Right ventricle myocardium superior (tissue), 1 donor: ENCODE data around the gene PHLPP2. TPM values are rescaled to one million over a fixed set of nuclear protein-coding genes. Genes with fewer than 3 reads are reported as not detected.

Source experiments
- ATAC-seq: fragments of 200-7000 bp; cut with Tn5 transposase; one replicate; pipeline ENCODE4 v1.9.1; 2020; ENCODE audit warnings: mild to moderate bottlenecking; ENCODE audit not compliant: poor library complexity
- DNase-seq: peaks from one replicate; pipeline ENCODE4 v3.0.0-alpha.2; 2020
- intact Hi-C: fragments of 100-400 bp; cut with DNase I; formaldehyde crosslinking; loops from one replicate; pipeline ENCODE4 v1.11.2; 2022
- total RNA-seq: library from RNA; stranded (reverse); fragmentation: NEBNext Ultra II Directional; extraction: Animal tissue kit (Norgen Biotek cat#: 25700); gene quantifications from one replicate; pipeline ENCODE4 v1.2.1, GENCODE V29; 2021
- donor health status: DM: no; HTN: yes; CAD: no; lungs with severe emphysema.

PHLPP2 gene
- total RNA-seq, 1 donor from 2014 or later: 1.5 TPM

DNA sequence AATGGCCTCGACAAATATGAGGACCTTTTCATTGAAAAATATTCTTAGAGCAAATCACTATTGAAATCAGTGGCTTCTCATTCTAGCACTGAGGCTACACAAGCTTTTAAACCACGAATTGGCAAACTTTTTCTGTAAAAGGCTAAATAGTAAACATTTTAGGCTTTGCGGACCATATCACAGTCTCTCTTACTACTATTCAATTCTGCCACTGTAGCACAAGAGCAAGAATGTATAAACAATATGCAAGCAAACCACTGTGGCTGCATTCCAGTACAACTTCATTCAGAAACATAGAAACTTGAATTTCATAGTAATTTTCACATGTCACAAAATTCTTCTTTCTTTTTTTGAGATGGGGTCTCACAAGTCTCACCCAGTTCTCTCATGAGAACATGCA, 49.1 kb downstream of the PHLPP2 start:
- DNase-seq (no peak), ATAC-seq (no peak)
- intact Hi-C loops: no loop called here

DNA sequence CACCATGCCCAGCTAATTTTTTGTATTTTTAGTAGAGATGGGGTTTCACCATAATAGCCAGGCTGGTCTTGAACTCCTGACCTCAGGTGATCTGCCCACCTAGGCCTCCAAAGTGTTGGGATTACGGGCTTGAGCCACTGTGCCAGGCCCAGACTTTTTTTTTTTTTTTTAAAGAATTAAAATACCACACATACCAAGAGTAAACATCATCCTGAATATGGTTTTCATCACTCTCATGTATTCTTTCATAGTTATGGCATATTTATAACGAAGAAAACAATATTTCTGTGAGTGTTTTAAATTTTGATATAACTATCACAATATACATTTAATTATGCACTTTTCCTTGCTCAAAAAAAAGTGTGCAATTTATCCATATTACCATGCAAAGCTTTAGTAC, 50.3 kb downstream of the PHLPP2 start:
- ATAC-seq (no peak), DNase-seq (no peak)
- intact Hi-C loops: no loop called here

- DNase-seq (no peak), ATAC-seq (no peak)
- intact Hi-C loops: no loop called here
These were observed 50.9 kb downstream of the PHLPP2 start for GRCh38 chr16:71673582-71673973.

- DNase-seq (no peak), ATAC-seq (no peak)
- intact Hi-C loops: no loop called here
These were observed 51.5 kb downstream of the PHLPP2 start for GRCh38 chr16:71672803-71673581.

GRCh38 chr16:71672125-71672524, 52.4 kb downstream of the PHLPP2 start:
- ATAC-seq: no peak
- intact Hi-C loops: no loop called here
- no peak for DNase-seq

- no peak for ATAC-seq
- intact Hi-C loops: no loop called here
- DNase-seq: no peak
These were observed 53.3 kb downstream of the PHLPP2 start for GRCh38 chr16:71671165-71671564.

DNA sequence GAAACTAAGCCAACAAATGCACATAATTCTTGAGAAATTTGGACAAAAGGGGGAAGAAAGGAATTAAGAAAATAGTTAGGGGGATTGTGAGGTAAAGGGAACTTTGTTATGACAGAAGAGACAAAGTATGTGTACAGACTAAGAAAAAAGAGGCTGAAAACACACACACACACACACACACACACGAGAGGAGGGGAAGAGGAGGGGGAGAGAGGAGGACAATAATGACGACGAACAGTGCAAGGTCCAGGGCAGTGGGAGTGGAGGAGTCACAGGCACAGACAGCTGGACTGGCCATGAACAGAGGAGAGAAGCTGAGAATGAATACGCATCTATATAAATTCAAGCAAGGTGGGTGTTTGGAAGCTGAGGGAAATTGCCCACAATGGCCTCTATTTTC, 54.0 kb downstream of the PHLPP2 start:
- DNase-seq (no peak), ATAC-seq (no peak)
- intact Hi-C loops: no loop called here

DNA sequence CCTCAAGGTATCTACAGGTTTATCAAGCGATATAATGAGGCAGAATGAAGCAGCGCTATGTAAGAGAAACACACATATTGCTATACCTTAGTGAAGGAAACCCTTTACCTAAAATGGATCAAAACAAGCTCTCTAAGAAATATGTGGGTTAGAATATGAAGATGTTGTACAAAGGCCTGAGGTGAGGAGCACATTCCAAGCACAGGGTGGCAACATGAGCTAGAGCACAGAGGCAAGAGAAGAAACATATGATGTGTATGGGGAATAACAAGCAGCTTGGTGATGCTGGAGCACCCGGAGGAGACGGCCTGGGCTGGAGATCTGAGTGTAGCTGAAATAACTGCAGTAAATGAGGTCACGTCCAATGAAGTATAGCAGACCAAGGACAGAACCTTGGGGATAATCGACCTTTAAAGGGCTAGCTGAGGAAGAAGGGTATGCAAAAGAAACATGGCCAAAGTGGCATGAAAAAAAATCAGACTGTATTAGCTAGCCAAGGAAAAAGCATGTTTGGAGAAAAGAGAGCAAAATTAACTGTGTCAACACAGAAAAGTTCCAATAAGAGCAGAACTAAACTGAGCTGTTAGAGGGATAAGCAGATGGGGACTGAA, 54.5 kb downstream of the PHLPP2 start:
- intact Hi-C loops: no loop called here
- no peak for ATAC-seq

GRCh38 chr16:71666928-71667707, 57.4 kb downstream of the PHLPP2 start:
- ATAC-seq (no peak), DNase-seq (no peak)
- intact Hi-C loops: no loop called here

More for the DNA sequence above, 54.5 kb downstream of the PHLPP2 start:
- DNase-seq: no peak

DNA sequence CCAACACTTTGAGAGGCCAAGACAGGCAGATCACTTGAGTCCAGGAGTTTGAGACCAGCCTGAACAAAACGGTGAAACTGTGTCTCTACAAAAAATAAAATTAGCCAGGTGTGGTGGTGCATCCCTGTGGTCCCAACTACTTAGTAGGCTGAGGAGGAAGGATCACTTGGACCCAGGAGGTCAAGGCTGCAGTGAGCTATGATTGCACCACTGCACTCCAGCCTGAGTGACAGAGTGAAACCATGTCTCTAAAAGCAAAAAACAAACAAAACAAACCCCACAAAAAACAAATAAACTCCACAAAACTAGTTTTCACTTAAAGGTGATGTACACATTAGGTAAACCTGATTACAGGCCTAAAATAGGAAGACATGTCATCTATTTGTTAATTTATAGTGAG, 58.2 kb downstream of the PHLPP2 start:
- DNase-seq: no peak
- no peak for ATAC-seq
- intact Hi-C loops: no loop called here

DNA sequence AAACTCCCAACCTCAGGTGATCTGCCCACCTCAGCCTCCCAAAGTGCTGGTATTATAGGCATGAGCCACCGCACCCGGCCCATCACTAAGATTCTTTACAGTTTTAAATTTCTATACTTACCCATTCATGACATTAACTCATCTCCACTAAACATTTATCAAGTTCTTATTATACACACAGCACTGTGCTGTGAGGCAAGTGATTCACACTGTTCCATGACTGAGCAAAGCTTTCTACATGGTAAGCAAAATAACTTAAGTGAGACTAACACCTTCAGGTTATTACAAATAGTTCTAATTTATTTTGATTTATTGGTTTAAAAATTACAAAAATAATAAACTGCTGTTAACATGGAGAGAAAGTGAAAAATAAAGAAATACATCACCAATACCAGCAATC, 65.0 kb downstream of the PHLPP2 start:
- DNase-seq (no peak), ATAC-seq (no peak)
- intact Hi-C loops: no loop called here

GRCh38 chr16:71658771-71659170, 65.7 kb downstream of the PHLPP2 start:
- intact Hi-C loops: no loop called here
- DNase-seq (no peak), ATAC-seq (no peak)

DNA sequence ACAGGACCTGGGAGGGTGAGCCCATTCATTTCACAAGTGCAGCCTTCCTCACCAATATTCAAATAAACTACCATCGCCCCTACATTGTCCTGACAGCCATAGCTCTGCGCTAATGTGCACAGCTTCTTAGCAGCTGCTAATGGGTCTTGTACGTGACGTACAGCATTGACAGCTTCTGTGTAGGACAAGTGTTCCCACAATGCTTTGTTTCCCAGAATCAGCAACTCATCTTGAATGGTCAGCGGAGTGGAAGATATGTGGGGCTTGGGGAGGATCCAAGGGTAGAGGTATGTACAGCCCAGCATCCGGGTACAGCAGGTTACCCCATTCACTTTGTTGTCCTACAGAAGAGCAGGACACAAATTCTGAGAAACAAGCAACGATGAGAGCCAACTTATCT, 74.8 kb downstream of the PHLPP2 start:
- ATAC-seq (no peak), DNase-seq (no peak)
- intact Hi-C loops: no loop called here

DNA sequence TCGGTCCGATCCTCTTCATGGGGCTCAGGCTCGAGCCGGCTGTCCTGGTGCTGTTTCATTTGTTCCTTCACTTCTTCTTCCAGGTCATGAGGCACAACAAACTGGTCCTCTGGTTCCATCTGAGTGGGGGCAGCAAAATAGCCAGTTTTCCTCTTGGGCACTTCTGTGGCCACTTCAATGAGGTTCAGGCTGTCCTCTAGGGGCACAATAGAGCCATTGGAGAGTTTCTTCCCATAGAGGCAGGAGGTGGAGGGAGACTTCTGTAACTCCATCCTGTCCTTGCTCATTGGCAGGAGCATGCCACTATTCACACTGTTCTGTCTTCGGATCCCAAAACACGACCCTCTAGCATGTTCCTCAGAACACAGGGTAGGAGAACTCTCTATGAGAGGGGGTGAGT, 75.6 kb downstream of the PHLPP2 start:
- no peak for DNase-seq
- no peak for ATAC-seq
- intact Hi-C loops: no loop called here

GRCh38 chr16:71648162-71648561, 76.3 kb downstream of the PHLPP2 start:
- no peak for DNase-seq
- ATAC-seq: no peak
- intact Hi-C loops: no loop called here

GRCh38 chr16:71647391-71647790, 77.1 kb downstream of the PHLPP2 start:
- ATAC-seq: no peak
- intact Hi-C loops: no loop called here
- DNase-seq: no peak

- DNase-seq (no peak), ATAC-seq (no peak)
- intact Hi-C loops: no loop called here
These were observed 79.1 kb downstream of the PHLPP2 start for GRCh38 chr16:71645450-71645849.

GRCh38 chr16:71637398-71637797, 87.1 kb downstream of the PHLPP2 start:
- intact Hi-C loops: no loop called here
- no peak for DNase-seq
- no peak for ATAC-seq

GRCh38 chr16:71635632-71636031, 88.9 kb downstream of the PHLPP2 start:
- intact Hi-C loops: no loop called here

DNA sequence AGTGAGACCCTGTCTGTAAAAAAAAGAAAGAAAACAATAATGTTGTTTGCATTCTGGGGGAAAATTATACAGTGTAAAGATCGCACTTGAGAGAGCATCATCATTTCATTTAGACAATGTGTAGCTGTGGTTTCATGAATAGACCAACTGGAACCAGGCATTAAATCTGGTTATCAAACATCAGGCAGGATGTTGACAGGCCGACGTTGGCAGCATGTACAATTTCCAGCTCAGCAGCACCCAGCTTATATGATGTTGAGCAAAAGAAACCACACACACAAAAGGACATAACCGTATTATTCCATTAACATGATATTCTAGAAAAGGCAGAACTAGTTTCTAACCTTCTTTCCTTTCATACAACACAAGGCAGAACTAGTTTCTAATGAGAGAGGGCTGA, 92.7 kb downstream of the PHLPP2 start:
- DNase-seq (no peak), ATAC-seq (no peak)
- intact Hi-C loops: no loop called here

More at GRCh38 chr16:71635632-71636031, 88.9 kb downstream of the PHLPP2 start:
- DNase-seq (no peak), ATAC-seq (no peak)
